Muscle of leg (tissue), 11 donors: ENCODE results near the gene CD99L2. TPM values are rescaled to one million over a fixed set of nuclear protein-coding genes. Genes with fewer than 3 reads are reported as not detected.

Experiments used
- DNase-seq: peaks from one replicate; pipeline ENCODE4 v3.0.0; 2013
- H3K27ac ChIP-seq: one replicate; pipeline ENCODE4 v1.5.1; 2013; ENCODE audit warnings: mild to moderate bottlenecking, low read length, control low read depth
- H3K27me3 ChIP-seq: one replicate; pipeline ENCODE4 v1.6.1; 2013; ENCODE audit warnings: low read length; ENCODE audit not compliant: control insufficient read depth, insufficient read depth
- H3K36me3 ChIP-seq: one replicate; pipeline ENCODE4 v1.6.1; 2013; ENCODE audit warnings: low read length; ENCODE audit not compliant: control insufficient read depth, insufficient read depth
- H3K4me1 ChIP-seq: one replicate; pipeline ENCODE4 v1.6.1; 2013; ENCODE audit warnings: low read length; ENCODE audit not compliant: control insufficient read depth, insufficient read depth
- H3K4me3 ChIP-seq: one replicate; pipeline ENCODE4 v1.5.1; 2013; ENCODE audit warnings: low read length, control low read depth
- H3K9me3 ChIP-seq: replicated peaks from 2 replicates; pipeline ENCODE4 v1.6.1; 2013; ENCODE audit warnings: low read depth, low read length; ENCODE audit not compliant: control insufficient read depth
- WGBS: methylation state at CpG from one replicate; pipeline ENCODE4 v1.1.5; 2013; ENCODE audit warnings: missing lambda C conversion rate; ENCODE audit not compliant: insufficient coverage; 5-methylcytosine and 5-hydroxymethylcytosine counted together
- polyA plus RNA-seq, 8 donors: library from polyadenylated mRNA; unstranded; fragments of 120-200 nt; gene quantifications; one replicate each; pipeline versions ENCODE4 v1.2.1 to v1.2.3, GENCODE V29; 2013; ENCODE audit warnings: inconsistent platforms in 1 of 8, low replicate concordance in 1 of 8; ENCODE audit not compliant: insufficient read length in 8 of 8, insufficient read depth in 1 of 8
- total RNA-seq: library from RNA; stranded (reverse); fragments of 120-200 nt; gene quantifications from one replicate; pipeline ENCODE4 v1.2.4, GENCODE V29; 2013

Gene CD99L2
- total and polyA plus RNA-seq, 9 donors, result 23.0 to 48.3 (median 41.6) TPM

GRCh38 chrX:150933945-150934350, 35.5 kb upstream of the CD99L2 start:
- Histone ChIP-seq H3K27me3 (peaks cover 2% of the 10 kb centered on the region), H3K36me3 (no peaks in the 10 kb centered on the region), H3K9me3 (peaks cover 3% of the 10 kb centered on the region), H3K4me3 (no peak overlapping the region), H3K4me1 (peaks cover 5% of the 10 kb centered on the region), H3K27ac (no peak overlapping the region)
- DNase-seq, result no peak
- WGBS, result no CpG with 5 or more reads among the region's 5 CpGs

GRCh38 chrX:150929058-150929457, 30.6 kb upstream of the CD99L2 start:
- no peaks in the 10 kb centered on the region for H3K4me1 ChIP-seq
- no peaks in the 10 kb centered on the region for H3K9me3 ChIP-seq
- H3K4me3 ChIP-seq, result no peak overlapping the region
- H3K27me3 ChIP-seq, result peaks cover 2% of the 10 kb centered on the region
- WGBS, result no CpG with 5 or more reads among the region's 2 CpGs
- H3K36me3 ChIP-seq, result no peaks in the 10 kb centered on the region
- no peak for DNase-seq
- no peak overlapping the region for H3K27ac ChIP-seq

DNA sequence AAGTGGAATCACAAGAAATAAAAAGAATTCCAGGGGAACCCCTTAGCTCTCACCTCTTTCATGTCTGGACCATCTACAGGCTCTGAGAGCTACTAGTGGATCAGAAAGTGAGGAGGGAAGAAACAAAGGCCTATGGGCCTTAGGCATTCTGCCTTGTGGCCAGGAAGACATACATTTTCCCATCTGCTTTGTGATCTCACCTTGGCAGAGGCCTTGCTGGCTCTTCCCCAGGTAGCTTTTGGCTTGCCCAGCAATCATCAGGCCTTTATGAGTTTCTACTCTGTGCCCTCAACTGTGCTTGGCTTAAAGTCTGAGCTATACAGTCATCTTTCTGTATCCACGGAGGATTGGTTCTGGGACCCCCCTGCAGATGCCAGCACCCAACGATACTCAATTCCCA, 28.3 kb upstream of the CD99L2 start:
- Histone ChIP-seq H3K9me3 (no peaks in the 10 kb centered on the region), H3K27ac (no peak overlapping the region)
- WGBS, result no CpG with 5 or more reads among the region's 2 CpGs

GRCh38 chrX:150926304-150926703, 27.8 kb upstream of the CD99L2 start:
- Histone ChIP-seq H3K36me3 (no peaks in the 10 kb centered on the region), H3K4me1 (no peaks in the 10 kb centered on the region), H3K27me3 (no peaks in the 10 kb centered on the region), H3K9me3 (no peaks in the 10 kb centered on the region), H3K27ac (no peak overlapping the region), H3K4me3 (no peak overlapping the region)
- 63% methylated on average over 1 of the region's 2 CpGs for WGBS
- no peak for DNase-seq

More for the DNA sequence above, 28.3 kb upstream of the CD99L2 start:
- Histone ChIP-seq H3K27me3 (no peaks in the 10 kb centered on the region), H3K4me1 (no peaks in the 10 kb centered on the region), H3K4me3 (no peak overlapping the region), H3K36me3 (no peaks in the 10 kb centered on the region)
- DNase-seq, result peak; percentile 7

- Histone ChIP-seq H3K27ac (no peak overlapping the region), H3K4me3 (no peak overlapping the region), H3K9me3 (no peaks in the 10 kb centered on the region), H3K4me1 (no peaks in the 10 kb centered on the region), H3K36me3 (no peaks in the 10 kb centered on the region), H3K27me3 (no peaks in the 10 kb centered on the region)
- DNase-seq, result no peak
Observed at GRCh38 chrX:150919401-150919800, 20.9 kb upstream of the CD99L2 start.

- no peaks in the 10 kb centered on the region for H3K9me3 ChIP-seq
- no peaks in the 10 kb centered on the region for H3K4me1 ChIP-seq
Observed at GRCh38 chrX:150913511-150913910, 15.0 kb upstream of the CD99L2 start.

GRCh38 chrX:150907474-150907873, 9.0 kb upstream of the CD99L2 start:
- Histone ChIP-seq H3K27me3 (peaks cover 2% of the 10 kb centered on the region), H3K4me1 (no peaks in the 10 kb centered on the region), H3K4me3 (no peak overlapping the region), H3K27ac (no peak overlapping the region), H3K36me3 (no peaks in the 10 kb centered on the region), H3K9me3 (no peaks in the 10 kb centered on the region)
- 70% methylated on average over 2 of the region's 7 CpGs for WGBS
- no peak for DNase-seq

More at GRCh38 chrX:150913511-150913910, 15.0 kb upstream of the CD99L2 start:
- no peak overlapping the region for H3K27ac ChIP-seq
- H3K27me3 ChIP-seq, result no peaks in the 10 kb centered on the region
- no peak overlapping the region for H3K4me3 ChIP-seq
- WGBS, result 71% methylated on average over 9 of the region's 9 CpGs
- H3K36me3 ChIP-seq, result no peaks in the 10 kb centered on the region
- DNase-seq, result no peak

DNA sequence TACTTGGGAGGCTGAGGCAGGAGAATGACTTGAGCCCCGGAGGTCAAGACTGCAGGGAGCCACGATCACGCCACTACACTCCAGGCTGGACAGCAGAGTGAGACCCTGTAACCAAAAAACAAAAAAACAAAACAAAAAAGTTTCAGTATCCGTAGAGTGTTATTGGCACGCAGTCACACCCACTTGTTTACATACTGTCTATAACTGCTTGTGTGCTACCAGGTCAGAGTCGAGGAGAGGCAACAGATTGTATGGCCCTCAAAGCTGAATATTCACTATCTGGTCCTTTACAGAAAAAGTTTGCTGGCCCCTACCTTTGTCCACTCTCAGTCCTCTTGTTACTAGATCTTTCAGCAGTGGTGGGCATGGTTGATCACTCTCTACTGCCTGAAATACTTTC, 8.2 kb upstream of the CD99L2 start:
- H3K27me3 ChIP-seq, result peaks cover 2% of the 10 kb centered on the region
- WGBS, result 82% methylated on average over 3 of the region's 6 CpGs
- no peak for DNase-seq

GRCh38 chrX:150905293-150905692, 6.8 kb upstream of the CD99L2 start:
- Histone ChIP-seq H3K36me3 (no peaks in the 10 kb centered on the region), H3K27me3 (peaks cover 2% of the 10 kb centered on the region), H3K4me3 (no peak overlapping the region), H3K9me3 (no peaks in the 10 kb centered on the region), H3K4me1 (no peaks in the 10 kb centered on the region), H3K27ac (no peak overlapping the region)
- WGBS, result 67% methylated on average over 3 of the region's 3 CpGs
- DNase-seq, result no peak

More for the DNA sequence above, 8.2 kb upstream of the CD99L2 start:
- Histone ChIP-seq H3K27ac (no peak overlapping the region), H3K4me1 (no peaks in the 10 kb centered on the region), H3K9me3 (no peaks in the 10 kb centered on the region), H3K4me3 (no peak overlapping the region), H3K36me3 (no peaks in the 10 kb centered on the region)

DNA sequence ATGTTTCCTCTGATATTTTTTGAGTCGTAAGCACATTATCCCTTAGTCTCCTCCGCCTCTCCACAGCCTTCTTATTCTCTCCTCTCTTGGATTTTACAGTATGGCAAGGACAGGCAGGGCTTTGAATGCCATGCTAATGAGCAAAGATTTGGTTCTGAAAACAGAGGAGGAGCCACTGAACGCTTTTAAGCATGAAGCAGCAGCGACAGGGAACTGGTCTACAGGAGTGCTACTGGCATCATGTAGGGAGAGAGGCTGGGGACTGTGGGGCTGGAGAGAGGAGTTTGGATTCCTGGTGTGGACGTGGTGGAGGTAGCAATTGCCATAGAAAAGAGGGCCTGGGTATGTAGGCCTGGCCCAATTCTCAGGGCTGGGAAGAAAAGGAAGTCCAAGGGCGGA, 4.6 kb upstream of the CD99L2 start:
- Histone ChIP-seq H3K27me3 (peaks cover 2% of the 10 kb centered on the region), H3K9me3 (no peaks in the 10 kb centered on the region), H3K4me1 (no peaks in the 10 kb centered on the region), H3K4me3 (no peak overlapping the region), H3K27ac (no peak overlapping the region), H3K36me3 (no peaks in the 10 kb centered on the region)
- DNase-seq, result no peak
- 40% methylated on average over 6 of the region's 6 CpGs for WGBS

DNA sequence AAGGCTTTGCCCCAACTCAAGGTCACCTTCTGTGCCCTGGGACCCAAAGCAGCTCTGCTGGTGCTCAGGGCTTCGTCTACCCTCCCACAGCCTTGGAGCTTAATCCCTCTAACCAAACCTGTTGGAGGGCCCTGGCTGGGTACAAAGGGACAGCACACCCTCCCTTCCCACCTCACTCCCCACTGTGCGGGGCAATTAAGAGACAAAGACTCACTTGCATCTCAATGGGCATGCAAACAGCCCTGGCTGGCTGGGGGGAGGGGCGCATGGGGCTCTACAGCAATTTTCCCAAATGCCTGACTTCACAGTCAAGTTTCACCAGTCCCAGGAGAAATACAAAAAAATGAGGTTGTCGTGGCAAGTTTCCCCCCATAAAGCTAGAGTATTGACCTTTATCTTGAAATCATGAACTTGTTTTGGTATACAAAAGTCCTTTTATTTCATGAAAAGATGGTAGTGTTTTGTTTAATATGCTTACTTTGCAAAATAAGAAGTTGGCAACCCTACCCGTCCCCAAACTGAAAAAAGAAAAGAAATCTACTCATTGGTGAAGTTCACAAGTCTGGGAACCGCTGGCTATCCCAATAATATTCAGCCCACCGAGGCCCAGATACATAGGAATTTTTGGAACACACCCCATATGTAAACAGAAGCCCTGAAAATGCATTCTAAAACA, 4.1 kb upstream of the CD99L2 start:
- Histone ChIP-seq H3K27ac (no peak overlapping the region), H3K4me1 (no peaks in the 10 kb centered on the region), H3K36me3 (no peaks in the 10 kb centered on the region), H3K9me3 (no peaks in the 10 kb centered on the region), H3K27me3 (peaks cover 2% of the 10 kb centered on the region), H3K4me3 (no peak overlapping the region)
- no peak for DNase-seq
- 27% methylated on average over 4 of the region's 7 CpGs for WGBS
